LNCaP clone FGC (cell line): Measurements from ENCODE around the gene DYNC1I2.

Experiments used
- DNase-seq: peaks from one replicate; pipeline ENCODE4 v3.0.0-alpha.2; 2011; ENCODE audit warnings: low read depth
- H3K4me3 ChIP-seq: 2 replicates; pipeline ENCODE4 v1.5.1; 2011; ENCODE audit warnings: mild to moderate bottlenecking, low read depth, low read length, control low read depth
- CTCF ChIP-seq: IDR thresholded peaks from 2 replicates; pipeline ENCODE4 v1.5.1; 2012; ENCODE audit warnings: mild to moderate bottlenecking; ENCODE audit not compliant: control insufficient read depth, insufficient read depth; ENCODE audit errors: extremely low read depth

DYNC1I2 gene

GRCh38 chr2:171669121-171669520 is 18.1 kb upstream of the DYNC1I2 start:
- no peak for TF ChIP-seq CTCF
- no peak for DNase-seq
- no peak overlapping the region for H3K4me3 ChIP-seq

- no peak for DNase-seq
- no peak overlapping the region for H3K4me3 ChIP-seq
- no peak for TF ChIP-seq CTCF
Measured at GRCh38 chr2:171670655-171671054, 16.6 kb upstream of the DYNC1I2 start.

GRCh38 chr2:171671867-171672266 is 15.4 kb upstream of the DYNC1I2 start:
- no peak for TF ChIP-seq CTCF
- no peak overlapping the region for H3K4me3 ChIP-seq
- DNase-seq: no peak

GRCh38 chr2:171673905-171674304 is 13.4 kb upstream of the DYNC1I2 start:
- DNase-seq: no peak
- H3K4me3 ChIP-seq: no peak overlapping the region
- no peak for TF ChIP-seq CTCF

GRCh38 chr2:171675810-171676345 is 11.4 kb upstream of the DYNC1I2 start:
- no peak overlapping the region for H3K4me3 ChIP-seq
- no peak for TF ChIP-seq CTCF
- DNase-seq: no peak

GRCh38 chr2:171678619-171679018 is 8.7 kb upstream of the DYNC1I2 start:
- H3K4me3 ChIP-seq: no peak overlapping the region
- DNase-seq: no peak
- TF ChIP-seq CTCF: no peak

- no peak for TF ChIP-seq CTCF
- DNase-seq: no peak
- peak overlapping the region; percentile 95 for H3K4me3 ChIP-seq
Measured at GRCh38 chr2:171688129-171688465, 828 bp downstream of the DYNC1I2 start.
